GM18951 (cell line): ENCODE results near the gene SPARC.

Experiments used
- POLR2A ChIP-seq: IDR thresholded peaks from 4 replicates; pipeline ENCODE4 v1.6.1; 2011; ENCODE audit warnings: mild to moderate bottlenecking; ENCODE audit not compliant: insufficient read length, insufficient read depth; ENCODE audit errors: extremely low read depth
- in situ Hi-C: fragments of 300-500 bp; cut with MboI; formaldehyde crosslinking; loops from one replicate; pipeline ENCODE4 v1.12.0; 2022; ENCODE audit warnings: low sequenced_read_pairs, mixed read lengths, inconsistent platforms; ENCODE audit not compliant: unreplicated experiment

SPARC gene

DNA sequence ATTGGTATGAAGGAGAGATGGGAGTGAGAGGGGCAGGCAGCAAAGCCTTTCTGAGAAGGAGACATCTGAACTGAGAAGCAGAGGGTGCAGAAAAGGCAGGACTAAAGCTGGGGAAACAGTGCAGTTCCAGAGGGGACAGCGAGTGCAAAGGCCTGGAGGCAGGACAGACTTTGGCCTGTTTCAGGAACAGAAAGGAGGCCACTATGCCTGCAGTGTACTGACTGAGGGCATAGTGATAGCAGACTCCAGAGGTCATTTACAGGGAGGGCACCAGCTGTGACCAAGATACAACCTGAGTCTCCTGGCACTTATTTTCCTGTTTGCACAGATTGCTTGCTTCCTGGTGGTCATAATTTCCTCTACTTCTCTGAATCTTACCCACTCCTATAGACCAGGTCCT is 29.6 kb downstream of the SPARC start:
- in situ Hi-C loops = loop anchor here (10.0 kb wide), 2 partner anchors 132 to 212 kb away; partner anchors contain the start of gene SLC36A1
- TF ChIP-seq POLR2A = no peak

DNA sequence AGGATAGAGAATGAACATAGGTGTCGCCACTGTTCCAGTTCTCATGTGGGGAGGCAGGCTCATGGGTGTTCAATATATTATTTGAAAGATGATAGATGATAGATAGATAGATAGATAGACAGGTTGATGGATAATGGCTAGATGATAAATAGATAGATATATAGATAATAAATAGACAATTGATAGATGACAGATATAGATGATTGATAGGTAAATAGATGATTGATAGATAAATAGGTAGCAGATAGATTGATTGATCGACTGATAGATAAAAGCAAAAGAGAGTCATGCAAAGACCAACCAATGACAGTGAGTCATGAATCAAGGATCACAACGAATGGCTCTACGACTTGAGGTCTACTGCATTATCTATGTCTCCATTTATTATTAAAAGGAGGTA is 30.4 kb downstream of the SPARC start:
- in situ Hi-C loops = loop anchor here (10.0 kb wide), 2 partner anchors 132 to 212 kb away; partner anchors contain the start of gene SLC36A1
- TF ChIP-seq POLR2A = no peak

DNA sequence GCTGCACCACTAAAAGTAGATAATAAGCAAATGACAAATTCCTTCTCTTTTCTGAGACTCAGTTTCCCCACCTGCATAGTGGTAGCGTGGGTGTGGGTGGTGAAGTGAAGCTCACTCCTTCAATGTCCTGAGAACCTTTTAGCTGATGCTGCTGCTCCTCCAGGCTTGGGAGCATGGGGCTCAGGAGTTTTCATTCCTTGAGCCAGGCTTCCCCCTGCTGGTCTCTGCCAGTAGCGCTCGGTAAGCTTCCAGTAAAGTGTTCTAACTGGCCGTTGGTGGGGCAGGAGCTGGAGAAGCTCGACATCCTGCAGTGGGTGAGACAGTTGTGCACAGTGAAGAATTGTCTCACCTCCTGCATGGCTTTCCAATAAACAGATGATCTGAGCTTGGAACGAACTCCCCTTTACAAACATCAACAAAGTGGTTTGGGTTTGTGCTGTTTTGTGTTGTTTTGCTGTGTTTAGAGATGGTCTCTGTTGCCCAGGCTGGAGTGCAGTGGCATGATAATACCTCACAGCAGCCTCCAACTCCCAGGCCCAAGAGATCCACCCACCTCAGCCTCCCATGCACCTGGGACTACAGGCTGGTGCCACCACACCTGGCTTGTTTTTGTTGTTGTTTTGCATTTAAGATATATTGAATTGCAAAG is 34.6 kb downstream of the SPARC start:
- in situ Hi-C loops = loop anchor here (10.0 kb wide), 2 partner anchors 127 to 207 kb away; partner anchors contain the start of gene SLC36A1
- no peak for TF ChIP-seq POLR2A

DNA sequence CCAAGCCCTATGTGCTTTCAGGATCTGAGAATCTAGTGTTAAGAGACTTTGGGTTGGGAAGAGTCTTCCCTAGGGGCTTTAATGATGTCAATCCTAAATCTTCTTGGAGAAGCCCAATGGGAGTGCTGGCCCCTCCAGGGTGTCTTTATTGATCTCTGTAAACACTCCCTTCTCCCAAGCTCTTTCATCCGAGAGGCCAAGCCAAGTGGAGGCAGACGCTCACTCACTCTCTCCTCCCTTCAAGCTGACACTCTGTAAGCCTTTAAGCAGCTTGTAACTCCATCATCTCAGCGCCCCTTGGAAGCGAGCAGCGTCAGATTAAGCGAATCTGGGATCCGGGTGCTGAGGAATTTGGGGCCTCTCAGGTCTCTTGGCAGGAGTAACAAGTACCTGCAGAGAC is 37.7 kb downstream of the SPARC start:
- in situ Hi-C loops = no loop called here

DNA sequence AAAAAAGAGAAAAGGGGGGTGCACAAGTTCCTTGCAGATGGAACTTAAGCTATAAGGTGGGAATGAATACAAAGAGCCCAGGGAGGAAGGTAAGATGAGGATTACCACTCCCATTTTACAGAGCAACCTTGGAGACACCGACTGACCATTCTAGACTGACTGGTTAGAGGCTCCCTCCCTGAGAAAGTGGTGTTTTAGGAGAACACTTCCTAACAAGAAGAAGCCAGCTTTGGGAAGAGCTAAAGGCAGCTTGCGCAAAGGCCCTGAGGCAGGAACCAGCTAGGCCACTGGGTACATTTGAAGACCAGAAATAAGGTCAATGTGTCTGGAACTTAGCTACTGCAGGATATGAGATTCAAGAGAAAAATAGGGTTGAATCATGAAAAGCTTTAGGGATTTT is 38.6 kb downstream of the SPARC start:
- in situ Hi-C loops = no loop called here

More for the DNA sequence above, 37.7 kb downstream of the SPARC start:
- TF ChIP-seq POLR2A = no peak

DNA sequence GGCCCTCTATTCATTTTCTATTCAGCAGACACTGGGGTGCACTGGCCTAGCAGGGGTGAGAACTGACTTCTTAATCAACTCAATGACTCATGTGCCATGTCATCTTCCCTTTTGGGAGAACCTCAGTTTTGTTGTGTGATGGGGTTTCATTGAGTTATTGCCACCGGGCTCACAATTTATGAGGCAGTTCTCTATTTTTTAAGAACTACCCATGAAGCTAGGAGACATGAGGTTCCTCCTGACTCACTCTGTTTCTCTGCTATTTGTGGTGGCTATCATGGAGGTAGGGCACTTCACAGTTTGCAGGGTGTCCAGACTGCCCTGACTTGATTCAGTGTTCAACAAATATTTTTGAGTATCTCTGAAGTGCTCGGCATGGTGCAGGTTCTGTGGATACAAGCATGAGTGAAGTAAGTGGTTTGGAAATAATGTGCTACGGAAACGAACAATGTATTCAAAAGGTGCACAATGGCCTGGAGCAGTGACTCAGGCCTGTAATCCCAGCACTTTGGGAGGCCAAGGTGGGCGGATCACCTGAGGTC is 39.3 kb downstream of the SPARC start:
- in situ Hi-C loops = no loop called here
- no peak for TF ChIP-seq POLR2A

More for the DNA sequence above, 38.6 kb downstream of the SPARC start:
- TF ChIP-seq POLR2A = no peak

DNA sequence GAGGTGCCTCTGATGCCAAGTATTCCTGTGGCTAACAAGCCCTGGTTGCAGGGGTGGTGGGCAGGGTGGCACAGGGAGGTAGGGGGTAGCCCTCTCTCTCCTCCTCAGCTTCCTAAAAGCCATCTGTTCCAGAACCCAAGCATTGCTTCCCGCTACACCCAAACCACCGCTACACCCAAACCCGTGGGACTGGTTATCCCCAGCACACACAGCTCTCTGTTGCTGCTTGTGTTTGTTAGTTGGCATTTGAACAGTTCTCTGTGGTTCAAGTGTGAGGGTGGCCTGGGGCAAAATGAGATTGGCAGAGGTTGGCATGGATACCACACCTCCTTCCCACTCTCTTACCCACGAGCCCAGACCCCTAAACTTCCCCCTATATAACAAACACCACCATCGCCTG is 40.4 kb downstream of the SPARC start:
- in situ Hi-C loops = no loop called here
- no peak for TF ChIP-seq POLR2A

DNA sequence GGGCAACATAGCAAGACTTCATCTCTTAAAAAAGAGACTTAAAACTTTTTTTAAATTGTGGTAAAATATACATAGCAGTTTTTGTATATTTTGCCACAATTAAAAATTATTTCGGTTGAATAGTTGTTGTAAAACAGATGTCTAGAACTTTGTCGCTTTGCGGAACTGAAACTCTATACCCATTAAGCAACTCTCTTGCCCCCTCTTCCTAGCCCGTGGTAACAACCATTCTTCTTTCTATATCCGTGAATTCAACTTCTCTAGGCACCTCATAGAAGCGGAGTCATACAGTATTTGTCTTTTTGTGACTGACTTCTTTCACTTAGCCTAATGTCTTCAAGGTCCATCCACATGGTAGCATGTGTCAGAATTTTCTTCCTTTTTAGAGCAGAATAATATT is 43.3 kb downstream of the SPARC start:
- in situ Hi-C loops = no loop called here
- no peak for TF ChIP-seq POLR2A

DNA sequence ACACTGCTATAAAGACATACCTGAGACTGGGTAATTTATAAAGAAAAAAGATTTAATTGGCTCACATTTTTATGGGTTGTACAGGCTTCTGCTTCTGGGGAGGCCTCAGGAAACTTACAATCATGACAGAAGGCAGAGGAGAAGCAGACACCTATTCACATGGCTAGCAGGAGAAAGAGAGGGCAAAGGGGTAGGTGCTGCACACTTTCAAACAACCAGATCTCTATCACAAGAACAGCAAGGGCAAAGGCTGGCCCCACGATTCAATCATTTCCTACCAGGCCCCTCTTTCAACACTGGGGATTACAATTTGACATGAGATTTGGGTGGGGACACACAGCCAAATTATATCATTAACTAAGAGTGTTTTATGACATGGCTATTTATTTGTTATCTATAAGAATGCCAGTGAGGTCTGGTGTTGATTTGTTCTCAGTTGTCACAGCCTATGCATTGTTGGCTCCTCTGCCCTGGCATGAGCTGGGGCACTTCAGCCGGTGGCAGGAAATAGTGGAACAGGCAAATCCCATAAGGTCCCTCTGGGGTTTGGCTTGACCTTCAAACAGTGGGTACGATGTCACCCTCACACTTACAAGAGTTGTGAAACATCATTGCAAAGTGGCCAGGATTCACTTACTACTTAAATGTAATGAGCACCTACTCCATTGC is 44.1 kb downstream of the SPARC start:
- TF ChIP-seq POLR2A = no peak
- in situ Hi-C loops = no loop called here

DNA sequence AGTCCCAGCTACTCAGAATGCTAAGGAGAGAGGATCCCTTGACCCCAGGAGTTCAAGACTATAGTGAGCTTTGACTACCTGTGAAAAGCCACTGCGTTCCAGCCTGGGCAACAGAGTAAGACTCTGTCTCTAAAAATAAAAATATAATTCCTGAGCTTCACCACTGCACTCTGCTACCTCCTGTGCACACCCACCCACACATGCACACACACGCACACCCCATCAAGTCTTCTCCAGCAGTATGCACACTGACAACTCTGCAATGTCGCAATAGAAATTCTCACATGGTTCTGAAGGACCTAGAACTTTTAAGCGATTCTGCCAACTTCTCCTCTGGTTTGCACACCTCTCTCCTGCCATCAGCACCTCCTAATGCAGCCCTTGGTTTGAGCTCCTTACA is 48.1 kb downstream of the SPARC start:
- TF ChIP-seq POLR2A = no peak
- in situ Hi-C loops = no loop called here

DNA sequence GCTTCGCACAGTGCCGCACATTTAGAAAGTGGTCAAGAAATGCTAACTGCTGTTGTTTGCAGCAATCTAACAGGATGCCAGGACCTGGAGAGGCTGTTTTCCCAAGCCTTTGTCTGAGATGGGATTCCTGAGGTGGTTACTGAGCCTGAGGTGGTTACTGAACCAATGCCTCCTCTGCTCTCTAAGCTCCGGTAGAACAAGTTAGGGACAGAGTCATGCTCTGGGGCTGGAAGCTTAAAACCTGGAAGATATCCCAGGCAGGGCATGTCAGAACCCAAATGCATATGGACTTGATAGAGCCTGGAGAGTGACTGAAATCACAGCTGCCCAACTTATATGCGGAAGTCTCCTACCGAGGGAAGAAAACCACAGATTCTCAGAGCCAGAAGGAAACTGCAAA is 49.0 kb downstream of the SPARC start:
- TF ChIP-seq POLR2A = no peak
- in situ Hi-C loops = no loop called here

DNA sequence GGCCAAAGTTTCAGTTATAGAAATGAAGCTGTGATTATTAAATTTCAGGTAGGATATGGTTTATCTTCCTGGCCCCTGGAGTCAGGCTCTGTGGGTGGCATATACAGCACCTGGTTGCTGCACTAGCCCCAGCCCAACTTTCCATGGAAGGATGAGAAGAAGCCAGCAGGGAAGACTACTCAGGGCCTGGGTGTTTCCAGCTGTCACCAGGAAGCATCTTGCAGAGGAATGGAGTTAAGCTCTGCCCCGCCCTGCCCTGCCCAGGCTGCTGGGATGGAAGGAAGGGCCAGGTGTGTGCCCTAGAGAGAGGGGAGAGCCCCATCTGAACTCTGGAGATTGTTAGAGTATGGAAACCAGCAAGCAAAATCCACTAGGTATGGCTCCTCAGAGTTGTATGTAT is 52.8 kb downstream of the SPARC start:
- TF ChIP-seq POLR2A = no peak
- in situ Hi-C loops = no loop called here

DNA sequence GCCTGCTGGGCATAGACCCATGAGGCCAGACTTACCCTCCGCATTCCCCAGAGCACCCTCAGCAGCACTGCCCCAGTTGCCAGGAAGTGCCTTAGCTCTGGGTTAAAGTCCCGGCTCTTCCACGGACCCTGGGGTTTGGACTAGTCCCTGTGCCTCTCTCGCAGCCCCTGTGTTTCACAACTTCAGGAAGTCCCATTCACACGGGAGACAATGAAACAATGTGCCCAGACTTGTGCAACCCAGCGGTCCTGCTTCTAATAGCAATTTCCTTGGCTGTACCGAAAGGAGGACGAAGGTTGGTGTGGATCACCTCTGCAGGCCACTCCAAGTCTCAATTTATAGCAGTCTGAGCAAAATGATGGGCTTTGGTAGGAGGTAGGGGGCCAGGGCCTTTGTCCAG is 53.8 kb downstream of the SPARC start:
- in situ Hi-C loops = no loop called here
- TF ChIP-seq POLR2A = no peak

DNA sequence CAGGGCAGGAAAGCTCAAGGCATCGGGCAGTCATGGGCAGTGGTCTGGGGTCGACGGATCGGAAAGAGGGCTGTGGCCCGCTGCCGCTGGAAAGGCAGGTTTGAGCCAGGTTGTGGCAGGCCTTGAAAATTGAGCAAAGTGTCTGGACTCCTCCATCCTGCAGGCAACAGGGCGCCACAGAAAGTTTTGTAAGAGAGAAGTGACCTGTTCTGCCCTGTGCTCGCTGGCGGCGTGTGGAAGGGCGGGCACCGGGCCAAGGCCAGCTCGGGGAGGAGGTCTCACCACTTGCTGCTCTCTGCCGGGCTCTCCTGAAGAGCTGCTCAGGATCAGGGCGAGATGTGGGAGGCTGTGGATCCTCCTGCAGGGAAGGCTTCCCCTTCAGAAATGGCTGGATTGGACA is 54.2 kb downstream of the SPARC start:
- in situ Hi-C loops = no loop called here

More for the DNA sequence above, 54.2 kb downstream of the SPARC start:
- TF ChIP-seq POLR2A = no peak
